NB4 (cell line): ENCODE measurements around the gene STK39.

Experiments
- CTCF ChIP-seq: IDR thresholded peaks from one replicate; pipeline ENCODE4 v1.5.1; 2012; ENCODE audit warnings: low read depth, low read length
- MAX ChIP-seq: IDR thresholded peaks from 2 replicates; pipeline ENCODE4 v1.6.1; 2011; ENCODE audit warnings: low read depth, low read length
- MYC ChIP-seq: IDR thresholded peaks from 2 replicates; pipeline ENCODE4 v1.6.1; 2011; ENCODE audit warnings: low read depth, low read length
- POLR2A ChIP-seq: IDR thresholded peaks from 2 replicates; pipeline ENCODE4 v1.6.1; 2011; ENCODE audit warnings: mild to moderate bottlenecking; ENCODE audit not compliant: insufficient read length; ENCODE audit errors: extremely low read depth

GRCh38 chr2:168047091-168047690, 200.2 kb downstream of the STK39 start:
- TF ChIP-seq CTCF (no peak), POLR2A (no peak), MYC (no peak), MAX (no peak)
